DMS153 treated with DMSO at 0.1 percent for 48 hours (cell line): ENCODE data around the gene MACROD2.
"Not testable (repeated sequence)": the region's sequence is repeated elsewhere in the genome, so short reads cannot be mapped to it uniquely, and the experiment has no call there.

ENCODE experiments used
- DNase-seq: peaks from one replicate; lab custom pipeline; 2025; ENCODE audit not compliant: unreplicated experiment; lab: John Stamatoyannopoulos, UW

The MACROD2 gene

DNA sequence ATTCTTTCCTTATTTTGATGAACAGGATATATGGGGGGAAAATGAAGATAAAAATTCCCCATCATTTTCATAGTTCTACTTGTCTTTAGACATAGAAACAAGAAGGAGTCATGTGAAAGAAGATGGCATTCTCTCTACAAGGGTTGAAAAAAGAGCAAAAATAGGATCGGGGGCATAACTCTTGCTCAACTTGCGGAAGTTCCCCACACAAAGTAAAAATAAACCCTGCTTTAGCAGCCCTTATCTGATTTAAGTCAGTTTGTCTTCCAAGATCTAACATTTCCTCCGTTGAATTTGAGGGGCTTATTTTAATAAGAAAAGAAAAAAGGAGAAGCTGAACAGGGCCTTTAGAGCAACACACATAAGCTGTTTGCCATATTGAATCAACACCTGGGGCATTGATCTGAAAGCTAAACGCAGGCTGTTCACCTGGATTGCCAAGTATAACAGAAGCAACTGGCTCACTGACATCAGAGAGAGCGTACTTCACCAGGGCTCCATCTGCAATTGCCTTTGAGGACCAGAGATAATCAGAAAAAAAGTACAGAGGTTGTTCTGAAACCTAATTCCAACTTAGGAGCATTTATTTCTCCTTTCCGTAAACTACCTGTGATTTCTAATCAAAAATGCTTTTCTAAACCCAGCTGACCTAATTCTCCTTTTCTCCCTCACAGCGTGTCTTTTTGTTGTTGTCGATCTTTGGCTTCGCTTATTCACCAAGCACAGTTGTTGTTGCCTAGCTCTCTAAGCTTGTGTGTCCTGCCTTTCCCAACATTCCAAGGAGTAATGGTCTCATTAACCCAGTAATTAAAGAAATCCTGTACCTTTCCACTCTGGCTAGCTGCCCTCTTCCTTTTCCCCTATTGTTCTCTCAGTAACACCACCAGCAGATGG, 2010.0 kb downstream of the MACROD2 start:
- no peak for DNase-seq

- DNase-seq, result no peak
These were observed 2010.7 kb downstream of the MACROD2 start for GRCh38 chr20:16005915-16006493.

GRCh38 chr20:16007164-16007563, 2011.8 kb downstream of the MACROD2 start:
- DNase-seq, result no peak

DNA sequence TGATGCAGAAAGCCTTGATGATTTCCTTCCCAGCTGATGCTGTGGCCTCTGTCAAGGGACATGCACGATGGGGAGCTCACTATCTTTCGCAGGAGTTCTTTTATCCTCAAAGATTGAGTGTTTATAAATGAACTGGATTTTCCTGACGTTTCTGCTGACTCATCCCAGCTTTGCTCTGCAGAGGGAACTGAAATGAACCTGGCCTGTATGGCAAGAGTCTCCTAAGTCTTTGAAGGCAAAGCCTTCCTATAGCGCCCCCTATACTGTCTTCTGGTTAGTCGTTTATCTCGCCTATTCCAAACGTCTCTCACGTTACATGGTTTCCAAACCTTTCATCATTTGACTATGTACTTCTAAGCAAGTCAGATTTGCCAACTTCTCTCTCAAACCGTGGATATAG, 2012.6 kb downstream of the MACROD2 start:
- no peak for DNase-seq

DNA sequence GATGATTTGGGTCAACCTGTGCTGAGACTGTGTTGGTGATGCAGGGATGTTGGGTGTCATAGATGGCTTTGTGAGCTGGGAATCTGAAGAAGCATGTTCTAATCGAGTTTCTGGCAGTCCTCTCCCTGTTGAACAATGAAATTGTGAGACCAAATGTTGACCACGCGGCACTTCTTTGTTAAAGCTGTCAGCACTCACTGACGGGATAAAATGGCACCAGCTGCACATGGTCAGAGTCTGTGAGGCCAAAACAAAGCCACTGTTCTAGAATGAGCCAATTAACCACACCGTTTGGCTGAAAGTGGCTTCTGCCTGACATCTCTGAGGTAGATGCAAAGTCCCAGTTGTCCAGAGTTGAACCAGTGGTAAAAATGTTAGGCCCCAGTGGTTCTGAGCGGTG, 2015.7 kb downstream of the MACROD2 start:
- DNase-seq, result no peak

GRCh38 chr20:16011519-16011918, 2016.2 kb downstream of the MACROD2 start:
- DNase-seq, result no peak

- DNase-seq, result not testable (repeated sequence)
These were observed 2017.6 kb downstream of the MACROD2 start for GRCh38 chr20:16012934-16013333.

- DNase-seq, result no peak
These were observed 2018.3 kb downstream of the MACROD2 start for GRCh38 chr20:16013631-16014030.

DNA sequence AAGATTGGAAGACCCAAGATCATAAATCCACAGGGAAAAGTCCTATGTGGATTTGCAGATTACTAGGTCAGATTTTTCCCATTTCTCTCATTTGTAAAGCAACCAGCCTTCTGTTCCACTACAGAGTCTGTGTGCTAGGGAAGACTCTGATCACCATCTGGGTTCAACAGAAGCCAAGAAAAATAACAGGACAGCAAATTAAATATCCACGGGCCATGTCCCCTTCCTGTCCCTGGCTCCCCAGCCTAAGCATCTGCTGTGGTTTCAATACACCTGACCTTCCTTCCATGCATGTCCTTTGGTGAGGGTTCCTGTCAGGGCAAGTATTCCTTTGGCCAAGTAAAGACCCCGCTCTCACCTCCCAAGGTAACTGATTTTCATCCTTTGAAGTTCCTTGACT, 2019.1 kb downstream of the MACROD2 start:
- DNase-seq, result no peak

- DNase-seq, result no peak
These were observed 2022.3 kb downstream of the MACROD2 start for GRCh38 chr20:16017656-16018055.

DNA sequence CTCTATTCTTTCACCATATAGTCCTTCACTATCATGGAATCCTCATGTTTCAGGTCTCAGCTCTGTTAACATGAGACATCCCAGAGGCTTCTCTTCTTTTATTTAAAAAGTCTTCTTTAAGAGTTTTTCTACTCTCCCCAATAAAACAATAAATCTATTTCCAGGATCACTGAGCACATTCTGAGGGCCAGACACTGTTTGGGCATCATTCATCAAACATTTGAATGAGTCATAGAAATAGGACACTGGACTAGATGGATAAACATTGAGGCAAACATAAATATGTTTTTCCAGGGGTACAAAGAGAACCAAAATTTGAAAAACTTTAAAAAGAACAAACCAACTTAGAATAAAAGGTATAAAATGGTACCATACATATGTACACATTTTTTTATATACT, 2023.6 kb downstream of the MACROD2 start:
- DNase-seq, result no peak

- DNase-seq, result no peak
These were observed 2025.7 kb downstream of the MACROD2 start for GRCh38 chr20:16020971-16021370.

- DNase-seq, result no peak
These were observed 2029.8 kb downstream of the MACROD2 start for GRCh38 chr20:16025084-16025483.

DNA sequence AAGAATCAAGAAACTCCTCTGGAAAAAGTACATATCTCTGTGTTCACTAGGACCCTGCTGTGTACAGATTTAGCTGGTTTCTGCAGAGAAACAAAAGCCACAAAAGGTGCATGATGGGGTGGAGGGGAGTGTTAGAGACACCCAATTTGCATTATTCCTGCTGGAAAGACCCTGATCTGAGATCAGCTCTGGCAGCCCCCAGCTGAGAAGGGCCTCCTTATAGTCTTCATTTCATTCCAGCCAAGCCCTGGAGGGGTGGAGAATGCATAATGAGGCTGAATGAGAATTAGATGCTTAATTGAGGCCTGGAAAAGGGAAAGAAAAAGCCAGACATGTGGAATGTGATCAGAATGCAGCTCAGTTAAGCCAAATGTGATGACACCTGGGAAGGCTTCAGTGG, 2032.4 kb downstream of the MACROD2 start:
- no peak for DNase-seq

DNA sequence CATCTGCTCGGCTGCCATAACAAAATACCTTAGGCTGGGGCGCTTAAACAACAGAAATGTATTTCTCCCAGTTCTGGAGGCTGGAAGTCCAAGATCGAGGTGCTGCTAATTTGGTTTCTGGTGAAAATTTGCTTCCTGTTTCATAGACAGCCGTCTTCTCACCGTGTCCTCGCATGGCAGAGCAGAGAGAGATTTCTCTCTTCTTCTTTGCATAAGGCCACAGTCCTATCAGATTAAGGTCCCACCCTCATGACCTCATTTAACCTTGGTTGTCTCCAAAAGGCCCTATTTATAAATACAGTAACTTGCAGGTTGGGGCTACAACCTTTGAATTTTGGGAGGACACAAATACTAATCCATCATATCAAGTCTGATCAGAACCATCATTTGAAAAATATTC, 2033.6 kb downstream of the MACROD2 start:
- no peak for DNase-seq

DNA sequence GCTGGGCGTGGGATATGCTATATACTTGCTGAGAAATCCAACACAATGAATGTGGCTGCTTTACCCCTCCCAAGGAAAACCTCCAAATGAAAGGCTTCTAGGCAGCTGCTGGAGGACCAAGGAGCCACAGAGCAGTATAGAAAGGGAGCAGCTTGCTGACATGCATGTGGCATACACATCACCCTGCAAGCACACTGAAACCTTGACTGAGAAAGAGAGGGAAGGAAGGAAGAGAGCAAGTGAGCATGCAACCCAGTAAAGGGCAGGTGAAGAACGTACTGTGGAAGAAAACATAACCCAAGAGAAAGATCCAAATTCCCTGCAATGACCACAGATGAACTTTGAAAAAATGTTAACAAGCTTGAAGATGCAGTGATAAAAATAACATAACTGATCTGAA, 2034.9 kb downstream of the MACROD2 start:
- DNase-seq, result no peak

- DNase-seq, result no peak
These were observed 2040.3 kb downstream of the MACROD2 start for GRCh38 chr20:16035576-16035975.

DNA sequence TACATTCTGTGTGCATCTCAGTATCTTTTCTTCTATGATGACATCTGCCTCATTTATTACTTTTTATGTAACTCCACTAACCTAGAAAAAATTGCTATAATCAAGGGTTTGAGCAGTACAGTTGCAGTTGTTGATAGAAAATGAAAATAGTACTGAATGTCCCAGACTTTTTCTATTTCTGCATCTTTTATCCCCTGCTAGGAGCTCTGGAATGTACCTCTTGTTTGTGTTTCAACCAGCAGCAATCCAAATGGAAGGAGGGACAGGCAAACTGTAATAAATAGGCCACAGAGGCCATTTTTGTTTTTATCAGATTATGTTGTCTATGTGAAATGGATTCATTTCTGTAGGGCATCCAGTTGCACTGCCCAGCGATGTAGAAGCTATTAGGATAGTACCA, 2041.0 kb downstream of the MACROD2 start:
- DNase-seq, result no peak

GRCh38 chr20:16040742-16041141, 2045.4 kb downstream of the MACROD2 start:
- DNase-seq, result no peak

- DNase-seq, result no peak
These were observed 2047.4 kb downstream of the MACROD2 start for GRCh38 chr20:16042731-16043130.

GRCh38 chr20:16043931-16044330, 2048.6 kb downstream of the MACROD2 start:
- no peak for DNase-seq

DNA sequence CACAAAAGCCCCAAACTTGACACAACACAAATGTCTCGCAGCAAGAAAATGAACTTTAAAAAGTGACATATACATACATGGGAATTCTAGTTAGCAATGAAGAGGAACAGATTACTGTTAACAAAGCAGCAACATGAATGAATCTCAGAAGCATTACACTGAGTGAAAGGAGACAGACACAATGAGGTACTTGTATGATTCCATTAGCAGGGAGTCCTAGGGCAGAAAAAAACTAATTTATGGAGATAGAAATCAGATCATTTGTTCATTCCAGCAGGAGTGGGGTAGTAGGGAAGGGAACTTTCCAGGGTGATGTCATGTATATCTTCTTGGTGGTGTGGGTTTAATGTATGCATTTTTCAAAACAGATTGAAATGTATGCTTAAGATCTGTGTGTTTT, 2053.6 kb downstream of the MACROD2 start:
- DNase-seq, result no peak
